ENCODE data around the gene DOC2A. TPM values are rescaled to one million over a fixed set of nuclear protein-coding genes. Genes with fewer than 3 reads are reported as not detected.

The DOC2A gene
- total and polyA plus RNA-seq, 2 donors (not counting 3 experiments of a cell fraction or from before 2014, with no cell fraction given) = 0.60 to 0.63 TPM

GRCh38 chr16:30000735-30001631, 9.8 kb downstream of the DOC2A start:
- Histone ChIP-seq H2AFZ (ENCODE audit: low read depth, low read length) (no peak overlapping the region), H3K4me3 (replicated peaks in 1 of 3; ENCODE audit: insufficient read depth in 1 of 3, low read depth in 1 of 3, low read length in 3 of 3) (no peak overlapping the region), H3K9me1 (replicated peaks; ENCODE audit: control insufficient read depth, extremely low read depth, insufficient read depth, low read length) (no peaks in the 10 kb centered on the region), H3K9ac (replicated peaks; ENCODE audit: extremely low read depth, insufficient read depth, low read length) (no peak overlapping the region), H3K4me2 (ENCODE audit: insufficient read depth, low read length) (no peak overlapping the region), H3K27me3 (ENCODE audit: control insufficient read depth in 2 of 2, insufficient read depth in 2 of 2, low read length in 2 of 2) (no peaks in the 10 kb centered on the region), H3K9me3 (replicated peaks; ENCODE audit: control insufficient read depth, insufficient read depth, low read length) (no peaks in the 10 kb centered on the region), H4K20me1 (replicated peaks; ENCODE audit: control insufficient read depth, extremely low read depth, insufficient read depth, low read length) (no peaks in the 10 kb centered on the region), H3K36me3 (ENCODE audit: control insufficient read depth in 2 of 2, extremely low read depth in 1 of 2, insufficient read depth in 2 of 2, low read length in 2 of 2) (peaks cover 0 to 7% of the 10 kb centered on the region in 2 experiments), H3K27ac (ENCODE audit: insufficient read depth, low read depth, low read length) (no peak overlapping the region), H3K79me2 (ENCODE audit: control insufficient read depth, insufficient read depth, low read length) (peaks cover 7% of the 10 kb centered on the region), H3K4me1 (ENCODE audit: control insufficient read depth, extremely low read depth, insufficient read depth, low read length) (peaks cover 8% of the 10 kb centered on the region)
- dilution Hi-C loops (cut with MboI; ENCODE audit: extremely low pct_ligation_motif_present, low sequenced_read_pairs) = no loop called here
- POLR2A ChIA-PET = no interaction called here
- CTCF ChIA-PET = no interaction called here
- DNase-seq (ENCODE audit: low read depth, low spot score) (no peak), FAIRE-seq (no peak)
- intact Hi-C loops (cut with micrococcal nuclease) = no loop called here
- TF ChIP-seq FOS (IDR thresholded peaks at IDR 0.05; ENCODE audit: borderline replicate concordance, insufficient read depth, low read length) (no peak), POLR2AphosphoS5 (IDR thresholded peaks at IDR 0.05; ENCODE audit: insufficient read depth, low read depth, low read length) (no peak), POLR2A (IDR thresholded peaks at IDR 0.05; ENCODE audit: low read depth, low read length) (no peak), JUN (IDR thresholded peaks at IDR 0.05; ENCODE audit: borderline replicate concordance, insufficient read depth, insufficient read length, low read depth) (no peak), MAX (IDR thresholded peaks at IDR 0.05; ENCODE audit: insufficient read depth, insufficient read length) (no peak), GATA2 (IDR thresholded peaks at IDR 0.05; ENCODE audit: insufficient read depth, insufficient read length, low read depth, low read length) (no peak)
- TF ChIP-seq, protein P1, sequence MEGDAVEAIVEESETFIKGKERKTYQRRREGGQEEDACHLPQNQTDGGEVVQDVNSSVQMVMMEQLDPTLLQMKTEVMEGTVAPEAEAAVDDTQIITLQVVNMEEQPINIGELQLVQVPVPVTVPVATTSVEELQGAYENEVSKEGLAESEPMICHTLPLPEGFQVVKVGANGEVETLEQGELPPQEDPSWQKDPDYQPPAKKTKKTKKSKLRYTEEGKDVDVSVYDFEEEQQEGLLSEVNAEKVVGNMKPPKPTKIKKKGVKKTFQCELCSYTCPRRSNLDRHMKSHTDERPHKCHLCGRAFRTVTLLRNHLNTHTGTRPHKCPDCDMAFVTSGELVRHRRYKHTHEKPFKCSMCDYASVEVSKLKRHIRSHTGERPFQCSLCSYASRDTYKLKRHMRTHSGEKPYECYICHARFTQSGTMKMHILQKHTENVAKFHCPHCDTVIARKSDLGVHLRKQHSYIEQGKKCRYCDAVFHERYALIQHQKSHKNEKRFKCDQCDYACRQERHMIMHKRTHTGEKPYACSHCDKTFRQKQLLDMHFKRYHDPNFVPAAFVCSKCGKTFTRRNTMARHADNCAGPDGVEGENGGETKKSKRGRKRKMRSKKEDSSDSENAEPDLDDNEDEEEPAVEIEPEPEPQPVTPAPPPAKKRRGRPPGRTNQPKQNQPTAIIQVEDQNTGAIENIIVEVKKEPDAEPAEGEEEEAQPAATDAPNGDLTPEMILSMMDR (IDR thresholded peaks at IDR 0.05; ENCODE audit: extremely low read depth in 1 of 2, insufficient read depth in 1 of 2, low read depth in 1 of 2, low read length in 2 of 2) = no peak
- no TSS peak for BruUV-seq (replicated peaks)

Measured in endothelial cell of umbilical vein (primary cell).